GM20000 (cell line): Measurements from ENCODE around the gene OR6C75.
"Not testable (repeated sequence)": the region's sequence is repeated elsewhere in the genome, so short reads cannot be mapped to it uniquely, and the experiment has no call there.

Experiments used
- DNase-seq: peaks from one replicate; pipeline ENCODE4 v3.0.0; 2012; ENCODE audit warnings: low spot score
- TF ChIP-seq, protein P1 (sequence below): IDR thresholded peaks from 2 replicates; pipeline ENCODE4 v1.5.1; 2012; ENCODE audit warnings: mild to moderate bottlenecking, control low read depth; ENCODE audit errors: extremely low read depth, missing control alignments

Gene OR6C75

DNA sequence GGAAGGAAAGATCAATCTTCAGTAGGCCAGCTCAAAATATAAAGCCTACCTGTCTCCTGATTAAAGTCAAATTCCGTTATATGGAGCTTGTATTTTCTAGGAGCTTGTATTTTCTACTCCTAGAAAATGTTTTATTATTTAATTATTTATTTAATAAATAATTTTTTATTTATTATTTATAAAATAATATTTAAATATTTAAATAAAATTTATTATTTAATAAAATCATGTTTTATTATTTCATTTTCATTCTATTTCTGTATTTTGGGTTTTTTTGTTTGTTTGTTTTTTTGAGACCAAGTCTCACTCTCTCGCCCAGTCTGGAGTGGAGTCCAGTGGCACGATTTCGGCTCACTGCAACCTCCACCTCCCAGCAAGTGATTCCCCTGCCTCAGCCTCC lies 9.7 kb downstream of the OR6C75 start:
- DNase-seq: no peak
- TF ChIP-seq, protein P1, sequence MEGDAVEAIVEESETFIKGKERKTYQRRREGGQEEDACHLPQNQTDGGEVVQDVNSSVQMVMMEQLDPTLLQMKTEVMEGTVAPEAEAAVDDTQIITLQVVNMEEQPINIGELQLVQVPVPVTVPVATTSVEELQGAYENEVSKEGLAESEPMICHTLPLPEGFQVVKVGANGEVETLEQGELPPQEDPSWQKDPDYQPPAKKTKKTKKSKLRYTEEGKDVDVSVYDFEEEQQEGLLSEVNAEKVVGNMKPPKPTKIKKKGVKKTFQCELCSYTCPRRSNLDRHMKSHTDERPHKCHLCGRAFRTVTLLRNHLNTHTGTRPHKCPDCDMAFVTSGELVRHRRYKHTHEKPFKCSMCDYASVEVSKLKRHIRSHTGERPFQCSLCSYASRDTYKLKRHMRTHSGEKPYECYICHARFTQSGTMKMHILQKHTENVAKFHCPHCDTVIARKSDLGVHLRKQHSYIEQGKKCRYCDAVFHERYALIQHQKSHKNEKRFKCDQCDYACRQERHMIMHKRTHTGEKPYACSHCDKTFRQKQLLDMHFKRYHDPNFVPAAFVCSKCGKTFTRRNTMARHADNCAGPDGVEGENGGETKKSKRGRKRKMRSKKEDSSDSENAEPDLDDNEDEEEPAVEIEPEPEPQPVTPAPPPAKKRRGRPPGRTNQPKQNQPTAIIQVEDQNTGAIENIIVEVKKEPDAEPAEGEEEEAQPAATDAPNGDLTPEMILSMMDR: no peak

DNA sequence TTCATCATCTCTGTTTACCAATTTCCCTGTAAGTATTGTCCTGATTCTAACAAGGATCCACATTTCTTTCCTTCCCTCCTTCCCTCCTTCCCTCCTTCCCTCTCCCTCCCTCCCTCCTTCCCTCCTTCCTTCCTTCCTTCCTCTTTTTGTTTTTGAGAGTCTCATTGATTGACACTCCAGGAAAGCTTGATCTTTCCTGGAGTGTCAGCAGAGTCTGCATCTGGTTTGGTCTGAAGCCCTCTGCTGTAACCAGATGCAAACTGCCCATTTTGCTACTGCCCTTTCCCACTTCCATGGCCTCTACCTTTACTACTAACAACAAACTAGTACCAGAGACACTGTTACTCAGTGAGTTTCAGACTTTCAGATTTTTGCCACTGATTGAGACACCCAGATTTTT lies 23.1 kb downstream of the OR6C75 start:
- TF ChIP-seq, protein P1: no peak
- DNase-seq: no peak

DNA sequence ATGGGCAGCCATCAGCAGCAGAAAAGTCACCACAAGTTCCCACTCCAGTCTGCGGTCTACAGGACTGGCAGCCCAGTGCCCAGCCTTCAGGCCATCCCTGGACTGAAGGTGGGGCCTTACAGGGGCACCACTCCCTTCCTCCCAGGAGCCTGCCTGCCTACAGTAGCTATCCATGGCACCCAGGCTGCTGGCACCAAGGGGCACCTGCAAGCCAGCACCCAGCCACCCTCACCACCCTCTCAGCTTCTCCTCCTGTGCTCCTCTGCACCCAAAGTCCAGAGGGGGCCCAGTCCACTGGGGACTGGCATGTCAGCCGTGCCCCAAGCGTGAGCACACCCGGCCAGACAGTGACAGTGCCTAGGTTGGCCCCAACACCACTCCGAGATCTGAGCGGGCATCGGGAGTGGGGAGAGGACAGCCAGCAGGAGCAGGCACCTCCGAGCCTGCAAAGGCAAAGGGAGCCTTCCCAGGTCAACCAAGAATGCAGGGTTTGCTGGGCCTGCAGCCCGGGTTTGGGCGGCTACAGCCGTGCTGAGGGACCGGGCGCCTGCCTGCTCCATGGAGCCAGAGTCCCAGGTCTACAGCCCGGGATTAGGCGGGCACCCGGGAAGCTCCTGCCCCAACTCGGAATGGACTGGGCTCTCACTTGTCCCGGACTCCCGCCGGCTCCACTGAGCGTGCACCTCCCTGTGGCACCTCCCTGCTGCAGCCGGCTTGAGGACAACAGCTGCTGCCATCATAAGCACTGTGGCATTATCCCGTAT lies 29.4 kb downstream of the OR6C75 start:
- no peak for DNase-seq
- TF ChIP-seq, protein P1: no peak

DNA sequence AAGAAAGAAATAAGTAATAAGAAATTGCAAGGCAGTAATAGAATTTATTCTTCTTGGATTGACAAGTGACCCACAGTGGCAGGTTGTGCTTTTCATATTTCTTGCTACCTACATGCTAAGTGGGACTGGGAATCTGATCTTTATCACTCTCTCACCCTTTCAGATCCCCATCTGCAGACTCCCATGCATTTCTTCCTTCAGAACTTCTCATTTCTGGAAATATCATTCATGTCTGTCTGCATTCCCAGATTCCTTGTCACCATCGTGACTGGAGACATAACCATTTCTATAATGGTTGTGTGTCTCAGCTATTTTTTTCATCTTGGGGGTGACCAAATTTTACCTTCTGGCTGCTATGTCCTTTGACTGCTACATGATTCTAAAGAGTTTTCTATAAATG lies 33.6 kb downstream of the OR6C75 start:
- TF ChIP-seq, protein P1: no peak
- no peak for DNase-seq

DNA sequence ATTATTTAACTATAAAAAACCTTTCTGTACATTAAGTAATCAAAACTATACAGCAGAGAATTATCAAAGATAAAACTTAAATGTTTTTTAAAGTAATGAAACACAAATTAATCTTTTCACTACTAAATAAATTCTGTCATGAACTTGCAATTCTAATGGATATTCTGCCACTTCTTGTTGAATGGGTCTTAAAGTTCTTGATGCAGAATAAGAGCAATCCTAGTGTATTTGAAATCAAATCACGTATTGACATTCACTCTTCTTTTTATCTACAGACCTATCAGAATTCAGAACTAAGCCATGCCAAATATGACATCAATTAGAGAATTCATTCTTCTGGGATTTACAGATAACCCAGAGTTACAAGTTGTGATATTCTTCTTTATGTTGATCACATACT lies 37.5 kb downstream of the OR6C75 start, which contains the start of gene OR6C65:
Gene OR6C65 (plus strand): TSS at position 301 of the 400 bp plus-strand sequence. CDS start 0 bp downstream, at position 301.
- no peak for DNase-seq
- TF ChIP-seq, protein P1: no peak

DNA sequence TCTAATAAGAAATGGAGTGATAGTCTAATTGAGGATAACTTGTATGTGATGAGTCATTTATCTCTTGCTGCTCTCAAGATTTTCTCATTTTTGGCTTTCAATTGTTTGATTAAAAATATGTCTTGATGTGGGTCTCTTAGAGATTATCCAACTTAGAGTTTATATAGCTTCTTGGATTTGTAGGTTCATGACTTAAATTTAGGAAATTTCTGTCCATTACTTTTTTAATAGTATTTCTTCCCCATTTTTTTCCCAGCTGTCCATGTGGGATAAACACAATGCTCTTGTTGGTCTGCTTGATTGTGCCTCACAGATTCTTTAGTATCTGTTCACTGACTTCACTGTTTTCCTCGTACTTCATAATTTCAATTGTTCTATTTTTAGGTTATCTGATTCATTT lies 45.1 kb downstream of the OR6C75 start:
- TF ChIP-seq, protein P1: no peak
- DNase-seq: no peak

DNA sequence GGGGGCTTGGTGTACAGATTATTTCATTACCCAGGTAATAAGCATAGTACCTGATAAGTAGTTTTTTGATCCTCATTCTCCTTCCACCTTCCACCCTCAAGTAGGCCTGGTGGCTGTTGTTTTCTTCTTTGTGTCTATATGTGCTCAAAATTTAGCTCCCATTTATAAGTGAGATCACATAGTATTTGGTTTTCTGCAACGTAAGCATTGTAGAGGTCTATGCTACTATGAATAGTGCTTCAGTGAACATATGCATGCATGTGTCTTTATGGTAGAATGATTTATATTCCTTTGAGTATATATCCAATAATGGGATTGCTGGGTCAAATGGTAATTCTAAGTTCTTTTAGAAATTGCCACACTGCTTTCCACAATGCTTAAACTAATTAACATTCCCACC lies 46.4 kb downstream of the OR6C75 start:
- not testable (repeated sequence) for DNase-seq

DNA sequence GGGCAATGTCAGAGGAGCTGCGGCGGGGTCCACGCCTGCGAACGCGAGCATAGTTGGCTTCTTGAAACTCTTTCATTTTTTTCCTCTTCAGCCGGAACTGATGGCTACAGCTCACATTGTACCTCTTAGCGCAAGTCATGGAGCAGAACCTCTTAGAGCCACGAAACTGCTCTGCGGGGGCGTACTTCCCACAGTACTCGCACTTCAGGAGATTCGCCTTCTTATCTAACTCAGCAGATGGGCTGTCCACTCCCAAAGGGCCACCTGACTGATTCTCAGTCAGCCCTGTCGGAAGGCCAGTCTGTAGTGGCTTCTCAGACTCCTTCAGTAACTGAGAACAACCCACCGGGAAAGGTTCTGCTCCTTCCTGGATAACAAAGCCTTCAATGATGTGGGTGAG lies 49.4 kb downstream of the OR6C75 start:
- DNase-seq: not testable (repeated sequence)

DNA sequence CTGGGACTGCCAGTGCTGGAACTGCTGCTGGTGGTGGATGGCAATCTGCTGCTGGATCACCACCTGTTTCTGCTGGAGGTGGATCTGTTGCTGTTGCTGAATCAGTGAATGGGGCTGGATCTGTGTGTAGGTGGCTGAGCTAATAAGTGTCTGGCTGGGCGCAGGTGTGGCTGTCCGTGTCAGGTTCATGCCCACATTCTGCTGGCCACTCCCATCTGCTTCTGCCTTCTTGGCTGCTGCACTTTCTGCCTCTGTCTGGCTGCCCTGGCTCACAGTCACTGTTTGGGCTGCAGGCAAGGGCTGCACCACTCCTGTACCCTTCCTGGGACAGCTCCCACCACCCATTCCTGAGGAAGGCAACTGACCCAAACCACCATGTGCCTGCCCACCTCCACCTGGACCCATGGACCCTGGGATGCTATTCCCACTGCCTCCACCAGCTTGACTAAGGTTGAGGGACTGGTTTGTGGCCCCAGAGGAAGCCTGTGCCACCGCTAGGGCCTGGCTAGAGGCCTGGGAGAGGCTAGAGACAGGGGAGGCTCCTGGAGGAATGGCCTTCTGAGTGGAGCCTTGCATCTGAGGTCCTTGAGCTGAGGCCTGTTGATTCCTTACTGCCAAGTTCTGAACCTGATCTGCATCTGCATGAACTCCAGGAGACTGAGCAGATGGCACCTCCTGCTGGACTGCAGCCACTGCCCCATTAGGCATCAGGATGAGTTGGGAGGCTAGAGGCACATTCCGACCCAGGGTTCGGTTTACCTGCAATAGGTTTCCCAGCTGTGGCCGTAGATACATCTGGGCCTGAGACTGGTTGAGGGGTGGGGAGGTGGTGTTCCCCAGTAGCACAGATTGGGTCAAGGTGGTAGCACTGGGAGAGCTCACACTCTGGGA lies 51.0 kb downstream of the OR6C75 start:
- DNase-seq: not testable (repeated sequence)

DNA sequence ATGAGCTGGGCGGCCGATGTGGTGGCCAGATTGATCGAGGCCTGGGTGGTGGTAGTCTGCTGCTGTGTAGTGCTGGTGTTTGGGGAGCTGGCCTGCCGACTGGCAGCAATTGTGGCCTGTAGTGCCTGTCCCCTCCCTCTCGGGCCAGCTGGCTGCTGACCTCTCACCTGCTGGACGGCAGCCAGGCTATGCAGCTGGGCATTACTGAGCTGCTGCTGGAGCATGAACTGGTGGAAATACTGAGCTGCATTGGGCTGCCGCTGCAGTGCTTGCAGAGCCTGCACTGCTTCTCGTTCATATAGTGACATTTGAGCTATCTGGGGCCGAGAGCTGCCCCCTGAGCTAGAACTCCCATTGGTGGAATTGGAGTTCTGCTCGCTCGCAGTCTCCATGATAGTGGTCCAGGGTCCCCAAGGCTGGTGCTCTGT lies 51.6 kb downstream of the OR6C75 start:
- DNase-seq: not testable (repeated sequence)

DNA sequence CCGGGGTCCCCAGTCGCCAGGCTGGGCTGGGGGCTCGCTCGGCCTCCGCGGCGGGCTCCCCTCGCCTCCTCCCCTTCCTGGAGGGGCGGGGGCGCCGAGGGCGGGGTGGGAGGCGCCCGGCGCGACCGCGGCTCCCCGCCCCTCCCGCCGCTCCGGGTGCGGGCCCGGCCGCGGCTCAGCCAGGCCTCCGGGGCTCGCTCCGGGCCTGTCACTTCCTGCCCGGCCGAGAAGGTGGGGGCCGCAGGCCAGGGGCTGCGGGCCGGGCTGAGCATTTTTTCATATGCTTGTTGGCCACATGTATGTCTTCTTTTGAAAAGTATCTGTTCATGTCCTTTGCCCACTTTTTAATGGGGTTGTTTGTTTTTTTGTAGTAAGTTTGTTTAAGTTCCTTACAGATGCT lies 52.1 kb downstream of the OR6C75 start:
- DNase-seq: not testable (repeated sequence)
